GM20431 (cell line): Measurements from ENCODE around the gene SPTBN4.
"Not testable (repeated sequence)": the region's sequence is repeated elsewhere in the genome, so short reads cannot be mapped to it uniquely, and the experiment has no call there.

Experiments
- in situ Hi-C: fragments of 300-500 bp; cut with MseI, MboI; formaldehyde crosslinking; loops from one replicate; pipeline ENCODE4 v1.15.0; 2020; ENCODE audit warnings: low sequenced_read_pairs; ENCODE audit not compliant: unreplicated experiment

SPTBN4 gene

GRCh38 chr19:40501599-40501998, 34.8 kb downstream of the SPTBN4 start:
- in situ Hi-C loops = no loop called here

GRCh38 chr19:40502081-40502480, 35.3 kb downstream of the SPTBN4 start:
- in situ Hi-C loops = no loop called here

- in situ Hi-C loops = no loop called here
These were observed 36.0 kb downstream of the SPTBN4 start for GRCh38 chr19:40502647-40503319.

- in situ Hi-C loops = no loop called here
These were observed 36.5 kb downstream of the SPTBN4 start for GRCh38 chr19:40503320-40503695.

- in situ Hi-C loops = no loop called here
These were observed 39.3 kb downstream of the SPTBN4 start for GRCh38 chr19:40506099-40506498.

- in situ Hi-C loops = no loop called here
These were observed 41.1 kb downstream of the SPTBN4 start for GRCh38 chr19:40507892-40508291.

- in situ Hi-C loops = no loop called here
These were observed 42.0 kb downstream of the SPTBN4 start for GRCh38 chr19:40508739-40509260.

GRCh38 chr19:40510526-40511115, 43.8 kb downstream of the SPTBN4 start:
- in situ Hi-C loops = no loop called here

- in situ Hi-C loops = no loop called here
These were observed 44.7 kb downstream of the SPTBN4 start for GRCh38 chr19:40511487-40511886.

- in situ Hi-C loops = no loop called here
These were observed 45.3 kb downstream of the SPTBN4 start for GRCh38 chr19:40512110-40512472.

- in situ Hi-C loops = no loop called here
These were observed 45.9 kb downstream of the SPTBN4 start for GRCh38 chr19:40512473-40513344.

GRCh38 chr19:40513345-40513678, 46.5 kb downstream of the SPTBN4 start:
- in situ Hi-C loops = no loop called here

GRCh38 chr19:40513741-40514315, 47.0 kb downstream of the SPTBN4 start:
- in situ Hi-C loops = no loop called here

- in situ Hi-C loops = no loop called here
These were observed 50.4 kb downstream of the SPTBN4 start for GRCh38 chr19:40517248-40517647.

GRCh38 chr19:40519352-40520322, 52.8 kb downstream of the SPTBN4 start:
- in situ Hi-C loops = no loop called here

GRCh38 chr19:40521276-40521675, 54.5 kb downstream of the SPTBN4 start:
- in situ Hi-C loops = no loop called here

- in situ Hi-C loops = not testable (repeated sequence)
These were observed 55.1 kb downstream of the SPTBN4 start for GRCh38 chr19:40521900-40522299.

- in situ Hi-C loops = no loop called here
These were observed 56.7 kb downstream of the SPTBN4 start for GRCh38 chr19:40523322-40524047.

- in situ Hi-C loops = no loop called here
These were observed 57.3 kb downstream of the SPTBN4 start for GRCh38 chr19:40524133-40524549.
